Osteoblast (primary cell): ENCODE data around the gene ZNF208. TPM values are rescaled to one million over a fixed set of nuclear protein-coding genes. Genes with fewer than 3 reads are reported as not detected.

Experiments used
- DNase-seq: peaks from one replicate; pipeline ENCODE4 v3.0.0; 2011; ENCODE audit warnings: low spot score, mixed read lengths; ENCODE audit not compliant: insufficient read length; ENCODE audit errors: missing footprints
- H2AFZ ChIP-seq: 2 replicates; pipeline ENCODE4 v1.6.0; 2011; ENCODE audit warnings: mild to moderate bottlenecking, low read length
- H3K27ac ChIP-seq: 2 replicates; pipeline ENCODE4 v1.5.1; 2011; ENCODE audit warnings: mild to moderate bottlenecking, low read depth, low read length, moderate library complexity
- H3K27me3 ChIP-seq: 2 replicates; pipeline ENCODE4 v1.6.0; 2012; ENCODE audit warnings: mild to moderate bottlenecking, control low read depth, inconsistent platforms, low read length, moderate library complexity; ENCODE audit not compliant: insufficient read depth
- H3K36me3 ChIP-seq: 2 replicates; pipeline ENCODE4 v1.5.1; 2011; ENCODE audit warnings: mild to moderate bottlenecking, low read length, control low read depth, moderate library complexity; ENCODE audit not compliant: insufficient read depth
- H3K4me1 ChIP-seq: 2 replicates; pipeline ENCODE4 v1.5.1; 2011; ENCODE audit warnings: mild to moderate bottlenecking, low read length, control low read depth, moderate library complexity; ENCODE audit not compliant: insufficient read depth
- H3K4me2 ChIP-seq: 2 replicates; pipeline ENCODE4 v1.6.0; 2011; ENCODE audit warnings: mild to moderate bottlenecking, low read length; ENCODE audit not compliant: insufficient read depth
- H3K4me3 ChIP-seq: fragments of 200-600 bp; sonication (generic); 3 replicates; pipeline ENCODE4 v1.5.1; 2012; ENCODE audit warnings: mild to moderate bottlenecking, low read length, inconsistent platforms; ENCODE audit not compliant: insufficient read depth
- H3K79me2 ChIP-seq: 2 replicates; pipeline ENCODE4 v1.6.0; 2012; ENCODE audit warnings: mild to moderate bottlenecking, low read length, control low read depth, inconsistent platforms; ENCODE audit not compliant: insufficient read depth
- H3K9me3 ChIP-seq: 2 replicates; pipeline ENCODE4 v1.5.1; 2011; ENCODE audit warnings: low read depth, low read length, control low read depth
- H4K20me1 ChIP-seq: 2 replicates; pipeline ENCODE4 v1.6.0; 2012; ENCODE audit warnings: mild to moderate bottlenecking, low read length, control low read depth; ENCODE audit not compliant: insufficient read depth
- total RNA-seq: library from RNA; depleted of rRNA; stranded (reverse); fragments of >200 nt; gene quantifications from 2 replicates; pipeline ENCODE4 v1.2.3, GENCODE V29; 2012
- TF ChIP-seq, protein P1 (sequence below): IDR thresholded peaks from 2 replicates; pipeline ENCODE4 v1.5.1; 2011; ENCODE audit warnings: mild to moderate bottlenecking, low read depth, low read length, moderate library complexity; ENCODE audit errors: extremely low read depth

The ZNF208 gene
- total RNA-seq, 1 donor: 1.4 TPM

- Histone ChIP-seq H3K27ac (no peak overlapping the region), H2AFZ (no peak overlapping the region), H3K4me2 (no peak overlapping the region), H3K36me3 (no peaks in the 10 kb centered on the region), H3K9me3 (no peaks in the 10 kb centered on the region), H3K79me2 (no peaks in the 10 kb centered on the region), H3K4me1 (no peaks in the 10 kb centered on the region), H3K27me3 (no peaks in the 10 kb centered on the region), H3K4me3 (no peak overlapping the region), H4K20me1 (no peaks in the 10 kb centered on the region)
- no peak for DNase-seq
- TF ChIP-seq, protein P1, sequence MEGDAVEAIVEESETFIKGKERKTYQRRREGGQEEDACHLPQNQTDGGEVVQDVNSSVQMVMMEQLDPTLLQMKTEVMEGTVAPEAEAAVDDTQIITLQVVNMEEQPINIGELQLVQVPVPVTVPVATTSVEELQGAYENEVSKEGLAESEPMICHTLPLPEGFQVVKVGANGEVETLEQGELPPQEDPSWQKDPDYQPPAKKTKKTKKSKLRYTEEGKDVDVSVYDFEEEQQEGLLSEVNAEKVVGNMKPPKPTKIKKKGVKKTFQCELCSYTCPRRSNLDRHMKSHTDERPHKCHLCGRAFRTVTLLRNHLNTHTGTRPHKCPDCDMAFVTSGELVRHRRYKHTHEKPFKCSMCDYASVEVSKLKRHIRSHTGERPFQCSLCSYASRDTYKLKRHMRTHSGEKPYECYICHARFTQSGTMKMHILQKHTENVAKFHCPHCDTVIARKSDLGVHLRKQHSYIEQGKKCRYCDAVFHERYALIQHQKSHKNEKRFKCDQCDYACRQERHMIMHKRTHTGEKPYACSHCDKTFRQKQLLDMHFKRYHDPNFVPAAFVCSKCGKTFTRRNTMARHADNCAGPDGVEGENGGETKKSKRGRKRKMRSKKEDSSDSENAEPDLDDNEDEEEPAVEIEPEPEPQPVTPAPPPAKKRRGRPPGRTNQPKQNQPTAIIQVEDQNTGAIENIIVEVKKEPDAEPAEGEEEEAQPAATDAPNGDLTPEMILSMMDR: no peak
Measured at GRCh38 chr19:21934131-21934530, 76.6 kb downstream of the ZNF208 start.

DNA sequence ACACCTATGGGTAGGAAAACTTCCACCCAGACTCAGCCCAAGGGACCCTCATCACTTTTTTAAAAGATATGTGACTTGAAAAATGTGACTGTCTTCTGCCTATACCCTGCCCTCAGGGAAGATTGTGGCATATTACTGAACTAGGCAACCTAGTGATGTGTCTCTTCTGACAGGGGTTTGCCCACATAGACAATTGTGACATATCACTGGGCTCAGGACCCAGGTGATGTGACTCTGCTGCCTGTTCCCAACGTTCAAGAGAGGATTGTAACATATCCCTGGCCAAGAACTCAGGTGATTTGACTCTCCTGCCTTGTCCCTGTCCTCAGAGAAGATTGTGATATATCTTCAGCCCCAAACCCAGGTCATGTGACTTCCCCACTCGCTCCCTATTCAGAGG, 88.5 kb downstream of the ZNF208 start:
- TF ChIP-seq, protein P1: no peak
- Histone ChIP-seq H3K79me2 (no peaks in the 10 kb centered on the region), H3K27me3 (no peaks in the 10 kb centered on the region), H3K27ac (no peak overlapping the region), H3K36me3 (no peaks in the 10 kb centered on the region), H3K4me2 (no peak overlapping the region), H4K20me1 (no peaks in the 10 kb centered on the region), H2AFZ (no peak overlapping the region), H3K4me3 (no peak overlapping the region), H3K4me1 (no peaks in the 10 kb centered on the region), H3K9me3 (peaks cover 10% of the 10 kb centered on the region)
- DNase-seq: no peak

- no peaks in the 10 kb centered on the region for H3K79me2 ChIP-seq
- H3K27ac ChIP-seq: no peak overlapping the region
- no peaks in the 10 kb centered on the region for H4K20me1 ChIP-seq
- H3K4me1 ChIP-seq: no peaks in the 10 kb centered on the region
- DNase-seq: no peak
- no peaks in the 10 kb centered on the region for H3K27me3 ChIP-seq
- no peak overlapping the region for H3K4me2 ChIP-seq
- H2AFZ ChIP-seq: no peak overlapping the region
- H3K9me3 ChIP-seq: peaks cover 15% of the 10 kb centered on the region
- H3K4me3 ChIP-seq: no peak overlapping the region
- no peaks in the 10 kb centered on the region for H3K36me3 ChIP-seq
- TF ChIP-seq, protein P1: no peak
Measured at GRCh38 chr19:21921691-21922180, 89.0 kb downstream of the ZNF208 start.

DNA sequence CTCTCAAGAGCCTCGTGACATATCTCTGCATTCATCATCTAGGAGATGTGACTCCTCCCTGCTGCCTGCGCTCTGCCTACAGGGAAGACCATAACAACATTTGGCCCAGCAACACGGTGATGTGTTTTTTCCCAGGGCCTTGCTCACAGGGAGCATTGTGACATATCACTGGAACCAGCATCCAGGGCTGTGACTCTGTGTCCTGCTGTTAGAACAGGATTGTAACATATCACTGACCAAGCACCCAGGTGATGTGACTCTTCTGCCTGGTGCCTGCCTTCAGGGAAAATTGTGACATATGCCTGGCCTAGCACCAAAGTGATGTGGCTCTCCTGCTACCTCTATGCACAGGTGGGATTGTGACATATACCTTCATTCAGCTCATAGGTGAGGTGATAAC, 95.3 kb downstream of the ZNF208 start:
- Histone ChIP-seq H3K36me3 (no peaks in the 10 kb centered on the region), H4K20me1 (no peaks in the 10 kb centered on the region), H3K27ac (no peak overlapping the region), H2AFZ (no peak overlapping the region), H3K4me2 (no peak overlapping the region), H3K9me3 (peaks cover 9% of the 10 kb centered on the region), H3K4me3 (no peak overlapping the region), H3K4me1 (no peaks in the 10 kb centered on the region), H3K79me2 (no peaks in the 10 kb centered on the region), H3K27me3 (no peaks in the 10 kb centered on the region)
- TF ChIP-seq, protein P1: no peak
- DNase-seq: no peak
